ENCODE results near the gene RBCK1.
A peak's percentile ranks its signal among the peaks of the same experiment; 100 is the strongest.
"Not testable (repeated sequence)": the region's sequence is repeated elsewhere in the genome, so short reads cannot be mapped to it uniquely, and the experiment has no call there.

The RBCK1 gene

DNA sequence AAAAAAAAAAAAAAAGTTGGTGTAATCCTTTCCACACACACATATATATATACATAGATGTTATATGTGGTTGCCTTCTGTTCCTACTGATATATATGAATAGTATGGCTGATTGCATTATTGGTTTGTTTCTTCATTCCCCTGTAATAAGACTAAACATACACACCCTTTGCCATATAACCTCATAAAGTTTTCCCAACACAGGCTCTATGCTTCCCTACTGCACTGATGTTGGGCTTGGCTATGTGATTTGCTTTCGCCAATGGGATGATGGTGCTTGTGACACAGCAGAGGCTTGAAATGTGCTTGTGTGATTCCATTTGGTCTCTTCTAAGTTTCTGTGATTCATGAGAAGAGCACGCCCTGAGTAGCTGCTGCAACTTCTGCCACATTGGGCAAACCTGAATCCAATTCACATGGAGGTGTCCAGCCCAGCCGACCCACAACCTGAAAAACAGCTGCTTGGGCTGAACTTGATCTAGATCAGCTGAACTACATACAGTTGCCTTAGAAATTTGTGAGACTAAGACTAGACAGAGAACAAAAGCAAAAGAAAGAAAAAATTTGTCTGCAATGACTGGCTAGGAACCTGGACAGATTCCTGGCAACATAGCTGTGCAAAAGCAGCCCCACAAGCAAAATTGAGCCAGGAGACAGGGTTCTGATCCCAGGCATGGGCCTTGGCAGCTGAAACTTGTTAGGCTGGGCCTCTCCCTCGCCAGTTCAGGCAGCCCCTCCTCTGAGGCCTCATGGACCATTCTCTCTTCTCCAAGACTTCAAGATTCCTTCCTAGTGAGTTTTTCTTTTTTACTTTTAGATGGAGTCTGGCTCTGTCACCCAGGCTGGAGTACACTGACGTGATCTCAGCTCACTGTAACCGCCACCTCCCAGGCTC, 67.6 kb downstream of the RBCK1 start:
- DNase-seq = no peak

DNA sequence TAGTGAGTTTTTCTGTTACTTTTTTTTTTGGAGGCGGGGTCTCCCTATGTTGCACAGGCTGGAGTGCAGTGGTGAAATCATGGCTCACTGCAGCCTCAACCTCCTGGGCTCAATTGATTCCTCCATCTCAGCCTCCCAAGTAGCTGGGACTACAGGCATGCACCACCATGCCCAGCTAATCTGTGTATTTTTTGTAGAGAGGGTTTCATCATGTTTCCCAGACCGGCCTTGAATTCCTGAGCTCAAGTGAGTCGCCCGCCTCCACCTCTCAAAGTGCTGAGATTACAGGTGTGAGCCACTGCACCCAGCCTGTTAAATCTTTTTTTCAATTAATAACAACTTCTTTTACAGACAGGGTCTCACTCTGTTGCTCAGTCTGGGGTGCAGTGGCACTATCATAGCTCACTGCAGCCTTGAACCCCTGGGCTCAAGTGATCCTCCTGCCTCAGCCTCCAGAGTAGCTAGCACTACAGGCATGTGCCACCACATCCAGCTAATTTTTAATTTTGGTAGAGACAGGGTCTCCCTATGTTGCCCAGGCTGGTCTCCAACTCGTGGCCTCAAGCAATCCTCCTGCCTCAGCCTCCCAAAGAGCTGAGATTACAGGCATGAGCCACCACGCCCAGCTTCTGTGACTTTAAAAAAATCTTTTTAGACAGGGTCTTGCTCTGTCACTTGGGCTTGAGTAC, 68.6 kb downstream of the RBCK1 start:
- DNase-seq = not testable (repeated sequence)

- no peak for DNase-seq
Measured at GRCh38 chr20:478010-478948, 70.2 kb downstream of the RBCK1 start.

GRCh38 chr20:478949-479429, 70.9 kb downstream of the RBCK1 start:
- DNase-seq = peak; percentile 75 to 83

DNA sequence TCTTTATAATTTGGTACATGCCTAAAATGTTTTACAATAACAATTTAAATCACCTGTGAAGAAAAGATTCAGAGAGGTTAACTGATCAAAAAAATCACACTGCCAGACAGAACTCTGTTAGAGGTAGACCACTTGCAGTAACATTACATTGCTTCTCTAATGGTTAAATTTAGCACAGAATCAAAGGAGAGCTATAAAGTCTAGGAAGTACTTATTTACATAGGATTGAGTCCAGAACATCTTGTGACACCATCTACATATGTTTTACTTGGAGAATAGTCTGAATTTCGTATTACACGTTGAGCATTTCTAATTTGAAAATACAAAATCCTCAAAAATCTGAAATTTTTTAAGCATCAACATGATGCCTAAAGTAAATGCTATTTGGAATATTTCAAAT, 71.4 kb downstream of the RBCK1 start:
- DNase-seq = no peak

GRCh38 chr20:480044-480443, 71.9 kb downstream of the RBCK1 start:
- DNase-seq = no peak

- DNase-seq = no peak
Measured at GRCh38 chr20:481167-481566, 73.1 kb downstream of the RBCK1 start.
